ENCODE data around the gene PDLIM4.

The PDLIM4 gene

GRCh38 chr5:132253452-132254320, 3.8 kb upstream of the PDLIM4 start:
- DNase-seq (ENCODE audit: low spot score), result no peak

DNA sequence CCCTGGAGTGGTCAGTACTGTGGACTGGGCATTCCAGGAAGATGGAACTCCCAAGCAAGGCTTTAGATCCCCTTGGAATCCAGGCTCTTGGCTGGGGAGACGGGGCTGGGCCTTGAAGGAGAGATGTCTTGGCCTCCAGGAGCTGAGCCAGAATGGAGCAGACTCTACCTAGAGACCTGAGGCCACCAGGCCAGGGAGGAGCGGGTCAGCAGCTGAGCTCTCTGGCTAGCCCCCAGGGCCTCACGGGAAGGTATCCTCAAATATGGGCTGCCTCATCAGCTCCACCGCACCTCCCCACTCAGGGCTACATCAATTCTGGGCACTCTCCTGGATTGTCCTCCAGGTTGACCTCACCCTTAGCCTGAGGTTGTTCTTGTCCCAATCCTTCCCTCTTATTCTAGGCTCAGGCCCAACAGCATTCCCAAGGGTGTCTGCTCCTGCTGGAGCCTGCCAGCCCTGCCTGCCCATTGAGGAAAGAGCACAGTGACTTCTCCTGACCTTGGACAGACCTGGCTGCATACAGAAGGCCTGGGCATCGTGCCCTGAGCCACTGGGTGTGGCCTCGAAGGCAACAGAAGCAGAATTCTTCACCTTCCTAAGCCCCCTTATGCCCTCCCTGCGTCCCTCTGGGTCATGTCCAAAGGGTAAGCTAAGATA, 3.0 kb upstream of the PDLIM4 start:
- no peak for DNase-seq (ENCODE audit: low spot score)

DNA sequence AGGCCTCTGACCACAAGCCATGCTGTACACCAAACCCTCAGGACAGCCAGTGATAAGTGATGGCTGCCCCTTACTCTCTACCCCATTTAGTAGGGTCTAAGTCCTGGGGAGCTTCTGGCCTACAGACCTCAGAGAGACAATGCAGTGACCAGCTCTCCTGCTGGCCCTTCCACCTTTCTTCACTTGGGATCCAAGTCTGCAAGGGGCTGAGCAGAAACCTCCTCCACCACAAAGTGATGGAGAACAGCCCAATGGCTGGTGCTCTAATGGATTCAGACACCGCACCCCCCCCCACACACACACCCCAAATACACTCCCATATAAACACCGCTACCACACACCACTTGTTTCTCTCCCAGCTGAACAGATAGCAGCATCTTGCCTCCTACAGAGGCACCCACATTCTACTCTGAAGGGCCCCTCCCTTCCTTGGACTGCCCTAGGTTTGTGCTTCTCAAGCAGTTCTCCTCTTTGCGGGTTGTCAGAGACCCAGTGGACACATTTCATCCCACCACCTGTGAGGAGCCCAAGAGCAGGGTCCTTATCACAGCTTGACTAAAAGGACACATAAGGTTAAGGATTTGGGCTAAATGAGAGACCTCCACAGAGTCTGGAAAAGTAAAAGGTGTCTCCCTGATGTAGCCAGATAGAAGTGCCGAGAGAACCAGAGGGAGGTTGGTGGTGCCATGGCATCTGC, 1.3 kb upstream of the PDLIM4 start:
- no peak for DNase-seq (ENCODE audit: low spot score)

DNA sequence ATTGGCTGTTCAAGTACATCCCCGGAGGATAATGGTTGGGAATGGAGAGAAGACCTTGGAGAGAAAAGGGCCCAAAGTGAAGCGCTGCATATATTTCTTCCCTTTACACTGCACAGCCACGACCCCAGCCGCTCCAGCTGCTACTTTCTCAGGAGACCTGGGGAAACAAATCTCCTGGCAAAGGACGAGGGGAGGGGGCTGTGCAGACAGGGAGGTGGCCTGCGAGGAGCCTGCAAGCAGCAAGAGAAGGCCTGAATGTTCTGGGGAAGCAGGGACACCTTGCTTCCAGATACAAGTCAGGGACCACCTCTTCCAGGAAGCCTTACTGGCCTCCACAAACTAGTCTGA, 739 bp upstream of the PDLIM4 start:
- DNase-seq (ENCODE audit: low spot score), result no peak

GRCh38 chr5:132258102-132259068, 889 bp downstream of the PDLIM4 start:
- DNase-seq (ENCODE audit: low spot score), result no peak

DNA sequence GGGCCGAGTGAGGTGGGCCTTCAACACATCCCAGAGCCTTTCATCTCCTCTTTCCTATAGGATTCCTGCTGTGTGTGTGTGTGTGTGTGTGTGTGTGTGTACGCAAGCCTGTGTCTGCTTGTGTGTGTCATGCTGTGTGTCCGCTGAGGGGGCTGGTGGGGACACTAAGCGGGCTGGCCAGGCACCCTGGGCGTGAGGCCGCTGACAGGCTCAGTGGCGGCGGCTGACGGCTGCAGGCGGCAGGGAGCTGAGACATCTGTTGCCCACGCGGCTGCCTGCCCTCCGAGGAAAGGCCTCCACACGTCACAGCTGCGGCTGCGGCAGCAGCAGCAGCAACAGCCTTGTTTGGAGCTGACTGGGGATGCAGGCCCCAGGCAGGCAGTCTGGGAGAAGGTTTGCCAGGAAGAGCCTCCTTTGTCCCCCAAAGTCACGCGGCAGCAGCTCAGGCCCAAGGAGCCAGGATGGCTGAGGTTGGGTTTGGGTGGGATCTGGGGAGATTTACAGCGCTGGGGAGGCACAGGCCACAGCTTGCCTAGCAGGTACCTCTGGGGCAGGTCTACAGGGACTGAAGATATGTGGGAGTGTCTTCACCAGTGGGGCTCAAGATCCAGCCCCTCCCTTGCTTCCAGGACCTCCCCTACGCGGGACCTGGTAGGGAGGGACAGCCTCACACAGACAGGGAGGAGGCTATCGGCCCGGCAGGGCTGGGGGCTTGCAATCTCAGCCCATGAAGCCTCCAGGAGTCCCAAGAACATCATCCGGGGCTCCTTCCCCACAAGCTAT, 1.8 kb downstream of the PDLIM4 start:
- DNase-seq (ENCODE audit: low spot score), result no peak

- DNase-seq (ENCODE audit: low spot score), result no peak
These were observed 2.6 kb downstream of the PDLIM4 start for GRCh38 chr5:132260051-132260450.

DNA sequence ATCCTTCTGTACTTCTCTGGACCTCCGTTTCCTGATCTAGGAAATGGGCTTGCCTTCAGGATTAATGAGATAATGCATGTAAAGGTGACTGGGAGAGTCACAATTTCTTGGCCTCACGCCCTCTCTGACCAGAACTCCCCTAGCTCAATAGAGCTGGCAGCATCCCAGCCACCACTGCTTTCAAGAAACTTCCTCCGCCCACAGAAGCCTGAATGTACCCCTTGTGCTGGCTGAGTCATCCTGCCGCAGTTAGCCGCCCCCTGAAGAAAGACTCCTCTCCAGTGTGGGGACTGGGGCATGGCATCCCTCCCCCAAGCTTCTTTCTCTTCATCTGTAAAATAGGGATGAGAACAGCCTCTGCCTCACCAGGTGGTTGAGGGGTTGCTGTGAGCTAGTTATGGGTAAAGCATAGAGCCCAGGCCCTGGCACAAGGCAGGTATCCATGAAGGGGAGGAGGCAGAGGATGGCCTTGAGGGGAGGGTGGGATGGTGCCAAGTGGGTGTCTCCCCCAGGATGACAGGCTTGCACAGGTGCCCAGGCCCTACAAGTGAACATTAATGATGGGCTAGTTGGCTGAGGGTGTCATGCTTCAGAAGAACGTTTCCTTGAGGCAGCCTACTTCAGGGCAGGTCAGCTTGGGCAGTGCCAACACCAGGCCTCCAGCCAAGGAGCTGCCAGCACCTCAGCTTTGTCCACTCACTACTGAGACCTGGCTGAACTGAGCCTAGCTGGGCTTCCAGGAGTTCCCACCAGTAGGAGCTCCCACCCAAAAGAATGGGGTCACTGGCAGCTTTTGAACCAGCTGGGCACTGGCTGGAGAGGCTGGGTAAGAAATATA, 3.4 kb downstream of the PDLIM4 start:
- no peak for DNase-seq (ENCODE audit: low spot score)

DNA sequence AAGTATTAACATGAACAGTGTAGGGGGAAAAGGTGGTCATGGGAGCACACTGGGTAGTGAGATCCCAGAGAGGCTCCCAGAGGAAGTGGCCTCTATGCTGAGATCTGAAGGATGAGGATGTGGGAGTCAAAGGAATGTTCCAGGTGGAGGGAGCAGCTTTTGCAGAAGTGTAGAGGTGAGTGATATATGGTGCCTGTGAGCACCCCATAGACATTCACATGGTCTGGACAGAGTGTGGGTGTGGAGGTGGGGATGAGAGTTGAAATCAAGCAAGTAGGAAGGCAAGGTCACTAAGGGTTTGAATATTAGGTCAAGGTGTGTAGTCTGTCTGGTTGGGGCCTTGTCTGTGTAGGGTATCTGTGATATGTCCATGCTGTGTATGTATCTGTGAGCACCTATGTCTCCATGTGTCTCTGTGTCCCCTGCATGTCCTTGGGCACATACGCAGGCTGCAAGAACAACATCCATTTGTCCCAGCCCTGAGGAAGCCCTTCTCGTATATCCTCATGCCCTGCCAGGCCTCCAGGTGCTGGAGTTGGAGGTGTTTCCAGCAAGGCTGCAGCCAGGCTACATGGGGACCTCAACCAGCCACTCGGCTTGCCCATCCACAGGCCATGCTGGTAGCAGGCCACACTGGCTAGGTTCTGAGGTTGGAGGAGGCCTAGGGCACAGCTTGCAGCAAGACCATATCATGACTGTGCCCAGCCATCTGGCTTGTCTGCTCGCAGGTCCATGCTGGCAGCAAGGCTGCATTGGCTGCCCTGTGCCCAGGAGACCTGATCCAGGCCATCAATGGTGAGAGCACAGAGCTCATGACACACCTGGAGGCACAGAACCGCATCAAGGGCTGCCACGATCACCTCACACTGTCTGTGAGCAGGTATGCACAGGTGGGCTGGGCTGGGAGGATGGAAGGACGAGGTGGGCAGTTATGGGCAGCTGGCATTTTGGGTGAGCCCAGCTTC, 4.7 kb downstream of the PDLIM4 start:
- peak; percentile 79 for DNase-seq (ENCODE audit: low spot score)

GRCh38 chr5:132262882-132263547, 5.5 kb downstream of the PDLIM4 start:
- no peak for DNase-seq (ENCODE audit: low spot score)

DNA sequence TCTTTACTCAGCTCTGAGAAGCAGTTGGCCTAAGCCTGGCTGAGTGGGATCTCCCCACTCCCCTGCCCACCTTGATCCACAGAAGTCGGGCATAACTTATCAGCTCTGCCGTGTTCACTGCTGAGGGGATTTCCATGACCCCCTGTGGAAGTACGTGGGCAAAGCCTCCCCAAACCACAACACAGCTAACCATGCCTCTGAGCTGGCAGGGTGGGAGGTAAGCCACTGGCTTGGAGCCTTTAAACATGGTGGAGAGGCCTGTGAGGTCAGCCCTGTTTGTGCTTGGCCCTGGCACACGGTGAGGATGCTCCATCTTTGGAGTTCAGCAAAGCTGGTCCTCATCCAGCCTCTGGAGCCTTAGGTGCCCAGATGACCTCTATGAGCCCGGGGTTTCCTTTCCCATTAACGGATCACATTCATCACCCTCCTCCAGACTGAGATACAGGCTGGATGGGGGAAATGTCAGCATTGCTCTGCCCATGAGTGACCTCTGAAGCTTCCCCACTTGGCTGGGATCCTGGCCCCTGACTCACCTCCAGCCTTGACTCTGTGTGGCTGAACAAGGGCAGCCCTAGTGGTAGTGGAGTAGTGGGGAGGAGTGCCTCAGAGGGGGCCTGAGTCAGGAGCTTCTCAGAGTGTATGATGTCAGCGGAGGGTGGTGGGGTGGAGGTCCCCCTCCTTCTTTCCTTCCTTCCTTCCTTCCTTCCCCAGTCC, 6.2 kb downstream of the PDLIM4 start:
- DNase-seq (ENCODE audit: low spot score), result no peak

DNA sequence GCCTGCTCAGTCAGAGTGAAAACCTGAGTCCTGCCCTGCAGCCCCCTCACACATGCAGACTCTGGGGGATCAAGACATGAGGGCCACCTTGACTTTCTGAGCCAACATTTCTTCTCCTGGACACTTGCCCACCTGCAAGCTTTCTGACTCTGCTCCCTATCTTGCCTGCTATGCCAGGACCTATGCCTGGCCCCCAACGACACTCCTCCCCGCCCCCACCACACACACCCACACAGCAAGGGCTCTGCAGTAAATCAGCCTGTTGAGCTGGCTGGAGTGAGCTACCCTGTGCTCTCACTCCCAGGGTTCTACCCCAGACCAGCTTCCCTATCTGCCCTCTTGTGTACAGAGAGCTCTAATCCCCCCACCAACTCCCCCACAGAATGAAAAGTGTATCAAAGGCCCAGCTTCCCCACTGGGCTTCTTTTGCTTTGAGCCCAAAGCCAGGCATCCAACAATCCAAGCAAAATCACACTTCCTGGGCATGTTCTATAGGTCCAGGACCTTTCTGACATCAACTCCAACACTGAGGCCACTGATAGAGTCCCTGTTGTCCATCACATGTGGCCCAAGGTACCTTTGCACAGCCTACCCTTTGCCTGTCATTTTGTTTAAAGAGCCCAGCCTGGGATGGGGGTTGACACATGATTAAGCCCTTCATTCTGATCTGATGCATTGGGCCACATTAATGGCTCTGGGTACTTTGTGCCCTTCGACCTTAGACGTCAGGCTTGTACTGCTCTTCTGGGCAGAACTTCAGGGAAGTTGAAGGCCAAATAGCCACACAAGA, 7.2 kb downstream of the PDLIM4 start:
- DNase-seq (ENCODE audit: low spot score), result no peak

- DNase-seq (ENCODE audit: low spot score), result no peak
These were observed 8.0 kb downstream of the PDLIM4 start for GRCh38 chr5:132265336-132266030.

DNA sequence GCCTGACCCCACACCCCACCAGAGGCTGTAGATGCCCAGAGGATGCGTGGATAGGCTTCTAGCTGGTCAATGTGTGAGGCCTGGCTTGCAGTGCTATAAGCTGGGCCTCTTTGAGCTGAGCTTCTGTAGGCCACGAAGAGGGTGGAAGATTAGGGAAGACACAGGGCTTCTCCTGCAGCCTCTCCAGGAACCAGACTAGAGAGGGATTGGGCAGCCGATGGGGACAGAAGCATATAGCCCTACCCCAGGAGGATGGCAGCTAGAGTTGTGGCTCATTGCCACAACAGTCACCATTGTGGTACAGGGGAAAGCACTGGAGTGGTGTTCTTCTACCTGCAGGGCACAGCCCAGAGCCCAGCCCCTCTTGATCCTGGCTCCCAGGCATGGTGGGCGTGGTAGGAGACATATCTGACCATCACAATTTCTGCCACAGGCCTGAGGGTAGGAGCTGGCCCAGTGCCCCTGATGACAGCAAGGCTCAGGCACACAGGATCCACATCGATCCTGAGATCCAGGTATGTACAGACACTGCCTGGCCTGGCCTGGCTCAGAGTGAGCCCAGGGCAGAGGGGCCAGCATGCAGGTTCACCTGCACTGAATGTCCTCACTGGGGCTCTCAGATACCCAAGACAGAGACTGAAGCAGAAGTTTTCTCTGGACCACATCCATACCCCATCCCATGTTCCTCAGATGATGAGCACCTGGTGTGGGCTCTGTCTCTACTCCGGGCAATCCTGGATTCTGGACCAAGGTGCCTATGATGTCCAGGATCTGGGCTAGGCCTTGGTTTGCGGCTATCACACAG, 8.7 kb downstream of the PDLIM4 start:
- no peak for DNase-seq (ENCODE audit: low spot score)

GRCh38 chr5:132266836-132267160, 9.3 kb downstream of the PDLIM4 start:
- DNase-seq (ENCODE audit: low spot score), result no peak

Data from cerebellar cortex (tissue), 1 donor.